PC-9 (cell line): ENCODE results near the gene MIF4GD. TPM values are rescaled to one million over a fixed set of nuclear protein-coding genes. Genes with fewer than 3 reads are reported as not detected.

Experiments
- BruUV-seq: library from RNA; stranded (reverse); fragments of 400-500 nt; replicated peaks from 2 replicates; lab custom pipeline; 2021; lab: Mats Ljungman, UMichigan
- CTCF ChIA-PET: fragments of 300-600 bp; sonication (Branson Sonifier 250); formaldehyde crosslinking; loops from one replicate; lab custom pipeline; 2022; ENCODE audit warnings: antibody characterized with exemption; lab: Charles Lee
- POLR2A ChIA-PET: fragments of 300-600 bp; sonication (Branson Sonifier 250); formaldehyde crosslinking; loops from one replicate; lab custom pipeline; 2022; ENCODE audit warnings: antibody characterized with exemption; ENCODE audit not compliant: unreplicated experiment; lab: Charles Lee
- DNase-seq, 2 experiments: peaks; one replicate each; pipeline versions ENCODE4 v3.0.0 to v3.0.0-alpha.2; 2015 to 2022; ENCODE audit warnings: mixed read lengths in 1 of 2
- H2AFZ ChIP-seq: fragments of 200-600 bp; sonication (generic); 2 replicates; pipeline ENCODE4 v1.8.1; 2017; ENCODE audit warnings: antibody characterized with exemption
- H3F3A ChIP-seq: fragments of 200-600 bp; sonication (generic); 2 replicates; pipeline ENCODE4 v1.8.1; 2017; ENCODE audit warnings: antibody characterized with exemption, mild to moderate bottlenecking, low read depth; ENCODE audit not compliant: insufficient read depth
- H3K27ac ChIP-seq: fragments of 200-600 bp; sonication (generic); 2 replicates; pipeline ENCODE4 v1.6.1; 2016; ENCODE audit warnings: mixed run types
- H3K27me3 ChIP-seq: fragments of 200-600 bp; sonication (generic); 2 replicates; pipeline ENCODE4 v1.6.1; 2016; ENCODE audit warnings: low read depth, mixed run types; ENCODE audit not compliant: insufficient read depth
- H3K36me3 ChIP-seq: fragments of 200-600 bp; sonication (generic); 2 replicates; pipeline ENCODE4 v1.6.1; 2016; ENCODE audit warnings: low read depth, mixed run types
- H3K4me1 ChIP-seq: fragments of 200-600 bp; sonication (generic); replicated peaks from 2 replicates; pipeline ENCODE4 v1.6.1; 2016; ENCODE audit warnings: mixed run types; ENCODE audit not compliant: insufficient read depth
- H3K4me2 ChIP-seq: fragments of 200-600 bp; sonication (generic); 2 replicates; pipeline ENCODE4 v1.6.1; 2017; ENCODE audit warnings: mixed run types
- H3K4me3 ChIP-seq: fragments of 200-600 bp; sonication (generic); 2 replicates; pipeline ENCODE4 v1.6.1; 2016; ENCODE audit warnings: mixed run types
- H3K79me2 ChIP-seq: fragments of 200-600 bp; sonication (generic); 2 replicates; pipeline ENCODE4 v1.6.1; 2017; ENCODE audit warnings: low read depth, mixed run types
- H3K9me2 ChIP-seq: fragments of 200-600 bp; sonication (generic); 2 replicates; pipeline ENCODE4 v1.8.1; 2017; ENCODE audit warnings: mild to moderate bottlenecking; ENCODE audit not compliant: insufficient read depth
- H3K9me3 ChIP-seq: fragments of 200-600 bp; sonication (generic); 2 replicates; pipeline ENCODE4 v1.8.1; 2016; ENCODE audit warnings: low read depth; ENCODE audit not compliant: insufficient read depth
- H4K20me1 ChIP-seq: fragments of 200-600 bp; sonication (generic); 2 replicates; pipeline ENCODE4 v1.8.1; 2017; ENCODE audit not compliant: insufficient read depth
- CTCF ChIP-seq: fragments of 200-600 bp; sonication (generic); conservative IDR thresholded peaks from 2 replicates; pipeline ENCODE4 v1.6.1; 2017; ENCODE audit warnings: mixed run types, antibody characterized with exemption, mild to moderate bottlenecking, moderate library complexity
- EZH2 ChIP-seq: fragments of 200-600 bp; sonication (generic); IDR thresholded peaks from 2 replicates; pipeline ENCODE4 v1.8.0; 2017; ENCODE audit warnings: antibody characterized with exemption, low read depth
- intact Hi-C: fragments of 100-400 bp; cut with micrococcal nuclease; formaldehyde crosslinking; loops from one replicate; pipeline ENCODE4 v1.10.0; 2022; ENCODE audit not compliant: unreplicated experiment
- total RNA-seq: library from RNA; stranded (reverse); gene quantifications from 2 replicates; pipeline ENCODE4 v1.2.3, GENCODE V29; 2021

The MIF4GD gene
- total RNA-seq, 1 experiment from 2014 or later: 23.4 TPM

- H3K4me3 ChIP-seq: no peak overlapping the region
- no peak overlapping the region for H3K27ac ChIP-seq
- no peaks in the 10 kb centered on the region for H3K9me3 ChIP-seq
- TF ChIP-seq EZH2 (no peak), CTCF (no peak)
- no peak overlapping the region for H3K4me2 ChIP-seq
- ChIA-PET POLR2A (interaction anchor here (0.5 to 0.6 kb wide), 5 partner anchors 10 to 207 kb away, joined by 3 to 15 read pairs (median 6); no protein-coding TSS in a partner anchor), CTCF (no interaction called here)
- no peaks in the 10 kb centered on the region for H4K20me1 ChIP-seq
- peaks cover 10% of the 10 kb centered on the region for H3K79me2 ChIP-seq
- no peaks in the 10 kb centered on the region for H3K9me2 ChIP-seq
- peaks cover 12% of the 10 kb centered on the region; the same call in 1 of the 2 replicates for H3K4me1 ChIP-seq
- no peak for DNase-seq
- H3K27me3 ChIP-seq: no peaks in the 10 kb centered on the region
- no peak overlapping the region for H2AFZ ChIP-seq
- no TSS peak for BruUV-seq
- H3K36me3 ChIP-seq: 0 out of 2 replicates have a peak, but pooled peaks cover 7% of the 10 kb centered on the region
- H3F3A ChIP-seq: peaks cover 35% of the 10 kb centered on the region; the same call in 1 of the 2 replicates
- intact Hi-C loops: loop anchor here (10.0 kb wide), 1 partner anchor 247 kb away; the partner anchor contains the start of genes CASKIN2 and TSEN54
Measured at GRCh38 chr17:75267411-75268232, 3.4 kb downstream of the MIF4GD start.

GRCh38 chr17:75267153-75267410 lies 3.9 kb downstream of the MIF4GD start:
- no peak overlapping the region for H3K4me2 ChIP-seq
- ChIA-PET CTCF (no interaction called here), POLR2A (interaction anchor here (0.6 kb wide), 1 partner anchor 190 kb away, joined by 3 read pairs; no protein-coding TSS in a partner anchor)
- no peaks in the 10 kb centered on the region for H3K27me3 ChIP-seq
- H3K4me1 ChIP-seq: peaks cover 10% of the 10 kb centered on the region; the same call in 1 of the 2 replicates
- BruUV-seq: no TSS peak
- no peaks in the 10 kb centered on the region for H4K20me1 ChIP-seq
- peaks cover 12% of the 10 kb centered on the region for H3K79me2 ChIP-seq
- H3F3A ChIP-seq: peaks cover 38% of the 10 kb centered on the region; the same call in 1 of the 2 replicates
- no peak overlapping the region for H3K27ac ChIP-seq
- no peak overlapping the region for H2AFZ ChIP-seq
- no peaks in the 10 kb centered on the region for H3K9me3 ChIP-seq
- H3K36me3 ChIP-seq: 0 out of 2 replicates have a peak, but pooled peaks cover 7% of the 10 kb centered on the region
- no peak for TF ChIP-seq CTCF
- no peaks in the 10 kb centered on the region for H3K9me2 ChIP-seq
- intact Hi-C loops: loop anchor here (10.0 kb wide), 1 partner anchor 248 kb away; the partner anchor contains the start of genes CASKIN2 and TSEN54
- no peak for DNase-seq
- H3K4me3 ChIP-seq: no peak overlapping the region

- intact Hi-C loops: loop anchor here (10.0 kb wide), 1 partner anchor 248 kb away; the partner anchor contains the start of genes CASKIN2 and TSEN54
- H3K27me3 ChIP-seq: no peaks in the 10 kb centered on the region
- no peaks in the 10 kb centered on the region for H4K20me1 ChIP-seq
- H3K9me2 ChIP-seq: no peaks in the 10 kb centered on the region
- CTCF ChIA-PET: no interaction called here
- H3K79me2 ChIP-seq: peaks cover 14% of the 10 kb centered on the region
- no peak overlapping the region for H3K27ac ChIP-seq
- TF ChIP-seq EZH2: no peak
- TF ChIP-seq CTCF: no peak
- H3K4me1 ChIP-seq: peaks cover 7% of the 10 kb centered on the region; the same call in 1 of the 2 replicates
- no peak overlapping the region for H3K4me3 ChIP-seq
- H3K4me2 ChIP-seq: no peak overlapping the region
- H3K36me3 ChIP-seq: 0 out of 2 replicates have a peak, but pooled peaks cover 7% of the 10 kb centered on the region
- H3K9me3 ChIP-seq: no peaks in the 10 kb centered on the region
- no peak for DNase-seq
- POLR2A ChIA-PET: interaction anchor here (0.6 kb wide), 2 partner anchors 17 to 191 kb away, joined by 3 to 7 read pairs; no protein-coding TSS in a partner anchor
- BruUV-seq: no TSS peak
- no peak overlapping the region for H2AFZ ChIP-seq
- peaks cover 38% of the 10 kb centered on the region; the same call in 1 of the 2 replicates for H3F3A ChIP-seq
Measured at GRCh38 chr17:75266316-75267152, 4.5 kb downstream of the MIF4GD start.
